K562 (cell line): Measurements from ENCODE around the gene RUSC1. TPM values are rescaled to one million over a fixed set of nuclear protein-coding genes. Genes with fewer than 3 reads are reported as not detected.

Source experiments
- BHLHE40 ChIP-seq: IDR thresholded peaks from 2 replicates; pipeline ENCODE4 v1.6.1; 2011; ENCODE audit warnings: low read length, improper control_type of control experiment
- ERF ChIP-seq: fragments of 450-650 bp; formaldehyde crosslinking; IDR thresholded peaks from 2 replicates; pipeline ENCODE4 v1.4.0; 2020; ENCODE audit warnings: mild to moderate bottlenecking, mixed read lengths
- HLTF ChIP-seq: fragments of 450-650 bp; IDR thresholded peaks from 2 replicates; pipeline ENCODE4 v1.6.1; 2016
- HMGXB4 ChIP-seq: sonication (generic); formaldehyde crosslinking; IDR thresholded peaks from 2 replicates; pipeline ENCODE4 v1.8.1; 2023; ENCODE audit warnings: mild to moderate bottlenecking, missing genetic modification reagents
- HNRNPLL ChIP-seq: fragments of 200-400 bp; formaldehyde crosslinking; IDR thresholded peaks from 2 replicates; pipeline ENCODE4 v1.6.1; 2017; ENCODE audit warnings: low read length, low read depth, mild to moderate bottlenecking; ENCODE audit not compliant: poor library complexity, severe bottlenecking
- POLR2AphosphoS5 ChIP-seq: IDR thresholded peaks from 2 replicates; pipeline ENCODE4 v1.6.1; 2011; ENCODE audit warnings: mild to moderate bottlenecking, low read depth, low read length, moderate library complexity; ENCODE audit not compliant: control insufficient read depth, insufficient read depth
- SIN3A ChIP-seq, 2 experiments: fragments of 150-350 bp in 1 of 2; IDR thresholded peaks; 2 replicates each; pipeline ENCODE4 v1.6.1; 2011 to 2016; ENCODE audit warnings: borderline replicate concordance in 2 of 2, low read depth in 2 of 2, low read length in 2 of 2, mild to moderate bottlenecking in 2 of 2, moderate library complexity in 2 of 2; ENCODE audit not compliant: control insufficient read depth in 1 of 2
- XRCC3 ChIP-seq: fragments of 450-650 bp; IDR thresholded peaks from 2 replicates; pipeline ENCODE4 v1.6.1; 2017; ENCODE audit warnings: mild to moderate bottlenecking, moderate library complexity
- YY1 ChIP-seq, 3 experiments: IDR thresholded peaks; 2 replicates each; pipeline ENCODE4 v1.6.1; 2011; ENCODE audit warnings: low read length in 2 of 3, mild to moderate bottlenecking in 2 of 3, moderate library complexity in 2 of 3, borderline replicate concordance in 1 of 3, control low read depth in 1 of 3, low read depth in 1 of 3; ENCODE audit not compliant: insufficient read depth in 3 of 3, insufficient replicate concordance in 2 of 3, control insufficient read depth in 1 of 3, insufficient read length in 1 of 3; ENCODE audit errors: extremely low read depth in 1 of 3
- ZBTB11 ChIP-seq, 3 experiments: fragments of 200-800 bp in 1 of 3; fragments of 250-450 bp in 1 of 3; fragments of 450-650 bp in 1 of 3; sonication (Bioruptor Pico) in 1 of 3; sonication (Bioruptor generic) in 1 of 3; formaldehyde crosslinking in 1 of 3; IDR thresholded peaks; 2 replicates each; pipeline versions ENCODE4 v1.6.1 to v1.8.0; 2016 to 2022; ENCODE audit warnings: mild to moderate bottlenecking in 2 of 3, missing genetic modification characterization in 2 of 3, missing compliant biosample characterization in 1 of 3, moderate library complexity in 1 of 3
- polyA plus RNA-seq, 8 experiments: library from polyadenylated mRNA; depleted of rRNA in 4 of 8; stranded (reverse) in 5 of 8; unstranded in 3 of 8; fragments of >200 nt; fragmentation: Nextera tagmentation in 2 of 8; fragmentation: Illumina TruSeq in 1 of 8; extraction: Ambion mirVana in 2 of 8; extraction: Trizol in 1 of 8; gene quantifications; 2 replicates each; pipeline versions ENCODE4 v1.2.1 to v1.2.3, GENCODE V29; 2011 to 2014; ENCODE audit warnings: inconsistent platforms in 1 of 8, missing spikeins in 1 of 8
- total RNA-seq, 7 experiments: library from RNA; depleted of rRNA in 6 of 7; stranded (reverse); fragments of >200 nt in 6 of 7; fragmentation: Illumina TruSeq in 2 of 7; extraction: Trizol in 2 of 7; gene quantifications; 2 replicates each; pipeline versions ENCODE4 v1.2.1 to v1.2.3, GENCODE V29; 2011 to 2021; ENCODE audit warnings: low replicate concordance in 1 of 7
- TF ChIP-seq, protein P1 (sequence below): sonication (generic); formaldehyde crosslinking; IDR thresholded peaks from 2 replicates; pipeline ENCODE4 v1.8.0; 2023; ENCODE audit warnings: mild to moderate bottlenecking, missing genetic modification reagents
- TF ChIP-seq, protein P2 (sequence below), 2 experiments: fragments of 250-450 bp in 1 of 2; fragments of 450-650 bp in 1 of 2; sonication (Bioruptor Pico) in 1 of 2; IDR thresholded peaks; 2 replicates each; pipeline versions ENCODE4 v1.6.1 to v1.8.0; 2016 to 2021; ENCODE audit warnings: mild to moderate bottlenecking in 2 of 2, moderate library complexity in 2 of 2, missing compliant biosample characterization in 1 of 2, missing genetic modification characterization in 1 of 2

The RUSC1 gene
- total and polyA plus RNA-seq, 9 of the 15 experiments (the other 6 are each of a cell fraction or from before 2014, with no cell fraction given): 5.7 to 68.3 (median 33.6) TPM

GRCh38 chr1:155273343-155274245 lies 47.1 kb upstream of the RUSC1 start, which contains the start of gene CLK2 (continued):
- TF ChIP-seq HMGXB4 (0 out of 2 replicates have a peak, but pooled peaks have one; percentile 37), ZBTB11 (CRISPR knock-in tag; IDR thresholded peaks at IDR 0.05) (peak in 1 of 3 experiments; percentile 59; a peak in 1 of 6 replicates), YY1 (IDR thresholded peaks at IDR 0.05; ENCODE audit: borderline replicate concordance in 1 of 3, control insufficient read depth in 1 of 3, extremely low read depth in 1 of 3, insufficient read depth in 3 of 3, insufficient read length in 1 of 3, insufficient replicate concordance in 2 of 3, low read depth in 1 of 3, low read length in 2 of 3) (peak in 1 of 3 experiments; percentile 30), POLR2AphosphoS5 (peak; percentile 77), ERF (CRISPR knock-in tag) (0 out of 2 replicates have a peak, but pooled peaks have one; percentile 65), HNRNPLL (peak; percentile 58), HLTF (0 out of 2 replicates have a peak, but pooled peaks have one; percentile 40), XRCC3 (no peak), BHLHE40 (peak; percentile 55), SIN3A (IDR thresholded peaks at IDR 0.05; ENCODE audit: borderline replicate concordance in 2 of 2, control insufficient read depth in 1 of 2, low read depth in 2 of 2, low read length in 2 of 2) (peak; percentile 44 to 95; a peak in 3 of 4 replicates)
- TF ChIP-seq, protein P1, sequence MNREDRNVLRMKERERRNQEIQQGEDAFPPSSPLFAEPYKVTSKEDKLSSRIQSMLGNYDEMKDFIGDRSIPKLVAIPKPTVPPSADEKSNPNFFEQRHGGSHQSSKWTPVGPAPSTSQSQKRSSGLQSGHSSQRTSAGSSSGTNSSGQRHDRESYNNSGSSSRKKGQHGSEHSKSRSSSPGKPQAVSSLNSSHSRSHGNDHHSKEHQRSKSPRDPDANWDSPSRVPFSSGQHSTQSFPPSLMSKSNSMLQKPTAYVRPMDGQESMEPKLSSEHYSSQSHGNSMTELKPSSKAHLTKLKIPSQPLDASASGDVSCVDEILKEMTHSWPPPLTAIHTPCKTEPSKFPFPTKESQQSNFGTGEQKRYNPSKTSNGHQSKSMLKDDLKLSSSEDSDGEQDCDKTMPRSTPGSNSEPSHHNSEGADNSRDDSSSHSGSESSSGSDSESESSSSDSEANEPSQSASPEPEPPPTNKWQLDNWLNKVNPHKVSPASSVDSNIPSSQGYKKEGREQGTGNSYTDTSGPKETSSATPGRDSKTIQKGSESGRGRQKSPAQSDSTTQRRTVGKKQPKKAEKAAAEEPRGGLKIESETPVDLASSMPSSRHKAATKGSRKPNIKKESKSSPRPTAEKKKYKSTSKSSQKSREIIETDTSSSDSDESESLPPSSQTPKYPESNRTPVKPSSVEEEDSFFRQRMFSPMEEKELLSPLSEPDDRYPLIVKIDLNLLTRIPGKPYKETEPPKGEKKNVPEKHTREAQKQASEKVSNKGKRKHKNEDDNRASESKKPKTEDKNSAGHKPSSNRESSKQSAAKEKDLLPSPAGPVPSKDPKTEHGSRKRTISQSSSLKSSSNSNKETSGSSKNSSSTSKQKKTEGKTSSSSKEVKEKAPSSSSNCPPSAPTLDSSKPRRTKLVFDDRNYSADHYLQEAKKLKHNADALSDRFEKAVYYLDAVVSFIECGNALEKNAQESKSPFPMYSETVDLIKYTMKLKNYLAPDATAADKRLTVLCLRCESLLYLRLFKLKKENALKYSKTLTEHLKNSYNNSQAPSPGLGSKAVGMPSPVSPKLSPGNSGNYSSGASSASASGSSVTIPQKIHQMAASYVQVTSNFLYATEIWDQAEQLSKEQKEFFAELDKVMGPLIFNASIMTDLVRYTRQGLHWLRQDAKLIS (CRISPR knock-in tag): 0 out of 2 replicates have a peak, but pooled peaks have one; percentile 32
- TF ChIP-seq, protein P2, sequence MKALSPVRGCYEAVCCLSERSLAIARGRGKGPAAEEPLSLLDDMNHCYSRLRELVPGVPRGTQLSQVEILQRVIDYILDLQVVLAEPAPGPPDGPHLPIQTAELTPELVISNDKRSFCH (CRISPR knock-in tag; IDR thresholded peaks at IDR 0.05): no peak
- TF ChIP-seq, protein P2 (tag; IDR thresholded peaks at IDR 0.05): 0 out of 2 replicates have a peak, but pooled peaks have one; percentile 58
